Endothelial cell of hepatic sinusoid (primary cell): ENCODE results near the gene ZNF316.

Experiments used
- in situ Hi-C: cut with HindIII; loops from 2 replicates; pipeline ENCODE4 v1.10.0; 2017; ENCODE audit warnings: low sequenced_read_pairs

ZNF316 gene

GRCh38 chr7:6636741-6637543 lies at the start of gene ZNF316:
Gene ZNF316, plus strand, starts transcription at chr7:6637318. Its CDS starts 5,092 bp downstream, at chr7:6642410.
- in situ Hi-C loops: no loop called here

DNA sequence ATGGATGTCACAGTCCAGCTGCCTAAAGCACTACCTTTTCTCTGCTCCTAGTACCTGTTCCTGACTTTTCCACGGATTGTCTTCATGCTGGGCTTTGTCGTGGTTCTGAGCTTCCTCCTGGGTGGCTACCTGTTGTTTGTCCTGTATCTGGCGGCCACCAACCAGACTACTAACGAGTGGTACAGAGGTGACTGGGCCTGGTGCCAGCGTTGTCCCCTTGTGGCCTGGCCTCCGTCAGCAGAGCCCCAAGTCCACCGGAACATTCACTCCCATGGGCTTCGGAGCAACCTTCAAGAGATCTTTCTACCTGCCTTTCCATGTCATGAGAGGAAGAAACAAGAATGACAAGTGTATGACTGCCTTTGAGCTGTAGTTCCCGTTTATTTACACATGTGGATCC lies 48.6 kb upstream of the ZNF316 start:
- in situ Hi-C loops: no loop called here

GRCh38 chr7:6589151-6589828 lies 47.8 kb upstream of the ZNF316 start:
- in situ Hi-C loops: no loop called here

DNA sequence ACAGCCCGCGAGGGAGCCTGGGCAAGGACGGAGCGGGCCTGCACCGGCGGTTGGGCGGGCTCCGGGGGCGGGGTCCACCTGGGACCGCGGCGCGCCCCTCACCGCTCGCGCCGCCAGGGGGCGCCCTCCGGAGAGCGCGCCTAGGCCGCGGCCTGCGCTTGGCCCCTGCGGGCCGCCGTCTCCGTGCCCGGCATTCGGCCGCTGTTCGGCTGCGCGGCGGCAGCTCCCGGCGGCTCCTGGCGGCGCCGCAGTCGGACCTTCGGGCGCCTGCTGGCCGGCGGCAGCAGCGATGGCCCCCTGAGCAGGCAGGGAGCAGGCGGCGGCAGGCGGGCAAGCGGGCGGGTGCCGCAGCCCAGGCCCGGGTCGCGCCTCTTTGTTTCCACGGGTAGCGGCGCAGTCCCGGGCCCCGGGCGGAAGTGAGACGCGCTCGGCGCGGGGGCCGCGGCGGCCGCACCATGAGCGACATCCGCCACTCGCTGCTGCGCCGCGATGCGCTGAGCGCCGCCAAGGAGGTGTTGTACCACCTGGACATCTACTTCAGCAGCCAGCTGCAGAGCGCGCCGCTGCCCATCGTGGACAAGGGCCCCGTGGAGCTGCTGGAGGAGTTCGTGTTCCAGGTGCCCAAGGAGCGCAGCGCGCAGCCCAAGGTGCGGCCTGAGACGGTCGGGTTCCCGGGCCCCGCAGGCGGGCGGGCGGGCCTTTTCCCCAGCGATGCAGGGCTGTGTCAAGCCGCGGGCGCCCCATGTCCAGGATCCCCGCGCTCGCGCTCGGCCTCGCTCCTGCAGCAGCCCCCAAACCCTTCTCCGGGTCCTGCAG lies 47.1 kb upstream of the ZNF316 start, which contains the start of gene INTS15:
Gene INTS15, plus strand, starts transcription at position 193 of the 816 bp plus-strand sequence. Its CDS starts 263 bp downstream, at position 456.
- in situ Hi-C loops: loop anchor here (5.0 kb wide), 1 partner anchor 42 kb away; no protein-coding TSS in a partner anchor

DNA sequence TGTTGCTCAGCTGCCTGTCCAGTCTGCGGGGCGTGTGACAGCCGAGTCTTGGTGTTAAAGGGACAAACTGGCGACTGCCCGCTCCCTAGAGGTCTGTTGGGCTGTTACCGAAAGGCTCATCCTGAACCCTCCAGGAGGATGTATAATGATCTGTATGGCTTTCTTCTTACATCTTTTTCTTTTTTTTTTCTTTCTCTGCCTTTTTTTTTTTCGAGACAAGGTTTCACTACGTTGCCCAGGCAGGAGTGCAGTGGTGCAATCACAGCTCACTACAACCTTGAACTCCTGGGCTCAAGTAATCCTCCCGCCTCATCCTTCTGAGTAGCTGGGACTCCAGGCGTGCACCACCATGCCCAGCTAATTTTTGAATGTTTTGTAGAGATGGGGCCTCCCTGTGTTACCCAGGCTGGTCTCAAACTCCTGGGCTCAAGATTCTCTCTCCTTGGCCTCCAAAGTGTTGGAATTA lies 46.4 kb upstream of the ZNF316 start:
- in situ Hi-C loops: loop anchor here (5.0 kb wide), 1 partner anchor 42 kb away; no protein-coding TSS in a partner anchor

DNA sequence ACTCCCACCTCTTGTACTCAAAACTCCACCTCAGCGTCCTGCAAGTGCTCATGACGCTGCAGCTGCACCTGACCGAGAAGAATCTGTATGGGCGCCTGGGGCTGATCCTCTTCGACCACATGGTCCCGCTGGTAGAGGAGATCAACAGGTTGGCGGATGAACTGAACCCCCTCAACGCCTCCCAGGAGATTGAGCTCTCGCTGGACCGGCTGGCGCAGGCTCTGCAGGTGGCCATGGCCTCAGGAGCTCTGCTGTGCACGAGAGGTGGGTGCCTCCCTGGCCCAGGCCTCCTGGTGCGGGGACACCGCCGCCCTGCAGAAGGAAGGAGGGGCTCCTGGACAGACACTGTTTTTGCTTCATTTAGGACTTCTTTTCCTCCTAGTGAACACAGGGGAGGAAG lies 37.0 kb upstream of the ZNF316 start:
- in situ Hi-C loops: no loop called here

DNA sequence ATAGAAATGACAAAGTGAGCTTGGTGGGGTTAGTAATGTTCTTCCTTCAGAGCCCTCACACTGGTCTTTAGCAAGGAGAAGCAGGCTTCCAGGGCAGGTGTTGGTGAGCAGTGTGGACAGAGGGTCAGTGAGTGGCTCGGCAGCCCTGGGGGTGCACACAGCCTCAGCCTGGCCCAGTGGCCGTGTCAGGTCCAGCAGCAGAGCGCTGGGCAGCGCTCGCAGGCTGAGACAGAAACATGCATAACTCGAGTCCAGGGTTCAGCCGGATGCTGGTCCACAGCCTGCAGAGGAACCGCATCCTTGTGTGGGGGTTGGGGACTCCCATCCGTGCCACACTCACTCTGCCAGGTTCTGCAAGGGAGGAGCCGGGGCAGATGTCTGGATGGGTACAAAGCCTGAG lies 32.7 kb upstream of the ZNF316 start:
- in situ Hi-C loops: no loop called here

DNA sequence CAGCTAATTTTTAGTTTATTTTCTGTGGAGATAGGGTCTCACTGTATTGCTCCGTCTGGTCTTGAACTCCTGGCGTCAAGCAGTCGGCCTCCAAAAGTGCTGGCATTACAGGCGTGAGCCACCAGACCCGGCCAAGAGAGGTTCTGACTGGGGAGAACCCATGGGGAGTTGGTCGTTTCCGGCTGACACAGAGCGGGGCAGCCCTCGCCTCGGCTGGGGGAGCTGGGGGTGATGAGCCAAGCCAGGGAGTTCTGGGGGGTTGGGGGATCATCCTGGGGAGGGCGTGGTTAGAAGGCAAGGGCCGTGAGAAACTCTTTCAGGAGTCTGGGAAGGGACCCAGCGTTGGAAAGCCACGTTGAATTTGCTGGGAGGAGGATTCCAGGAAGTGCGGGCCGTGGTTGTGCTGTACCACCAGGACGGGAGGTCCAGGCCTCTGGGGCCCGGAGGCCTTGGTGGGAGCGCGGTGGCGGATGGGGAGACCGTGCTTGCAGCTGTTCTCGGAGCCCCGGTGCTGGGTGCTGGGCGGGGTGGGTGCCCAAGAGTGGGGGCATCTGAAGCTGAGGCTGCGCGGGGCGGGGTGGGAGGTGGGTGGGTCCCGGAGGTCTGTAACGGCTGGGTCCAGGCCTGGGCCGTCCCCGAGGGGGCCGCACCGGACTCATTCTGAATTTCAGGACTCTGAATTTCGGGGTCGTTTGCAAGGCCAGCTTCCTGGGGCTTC lies 30.1 kb upstream of the ZNF316 start:
- in situ Hi-C loops: loop anchor here (5.0 kb wide), 1 partner anchor 60 kb away; no protein-coding TSS in a partner anchor

GRCh38 chr7:6607651-6608051 lies 29.5 kb upstream of the ZNF316 start:
- in situ Hi-C loops: loop anchor here (5.0 kb wide), 1 partner anchor 60 kb away; no protein-coding TSS in a partner anchor

DNA sequence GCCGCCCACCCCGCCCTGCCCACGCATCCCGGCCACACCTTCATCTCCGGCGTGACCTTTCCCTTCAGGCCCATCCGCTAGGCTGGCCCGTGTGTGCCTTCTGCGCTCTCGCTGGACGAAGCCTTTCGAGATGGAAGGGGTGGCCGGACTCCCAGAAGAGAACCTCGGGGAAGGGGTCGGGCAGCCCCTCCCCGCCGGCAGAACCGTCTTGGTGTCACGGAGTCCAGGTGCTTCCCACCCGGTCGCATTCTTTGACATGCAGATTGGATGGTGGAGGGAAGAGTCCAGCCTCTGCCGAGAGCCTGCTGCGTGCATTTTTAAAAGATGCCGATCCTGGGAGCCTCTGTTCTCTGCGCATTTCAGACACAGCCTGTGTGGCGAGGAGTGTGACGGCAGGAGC lies 29.0 kb upstream of the ZNF316 start:
- in situ Hi-C loops: loop anchor here (5.0 kb wide), 1 partner anchor 61 kb away; no protein-coding TSS in a partner anchor

DNA sequence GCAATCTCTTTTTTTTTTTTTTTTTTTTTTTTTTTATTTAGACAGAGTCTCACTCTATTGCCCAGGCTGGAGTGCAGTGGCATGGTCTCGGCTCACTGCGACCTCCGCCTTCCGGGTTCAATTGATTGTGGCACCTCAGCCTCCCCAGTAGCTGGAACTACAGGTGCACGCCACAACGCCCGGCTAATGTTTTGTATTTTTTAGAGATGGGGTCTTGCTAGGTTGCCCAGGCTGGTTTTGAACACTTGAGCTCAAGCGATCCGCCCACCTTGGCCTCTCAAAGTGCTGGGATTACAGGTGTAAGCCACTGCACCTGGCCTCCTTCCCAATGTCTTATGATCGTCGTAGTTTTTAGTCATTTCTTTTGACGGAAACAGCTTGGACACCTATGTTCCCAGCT lies 28.3 kb upstream of the ZNF316 start:
- in situ Hi-C loops: loop anchor here (5.0 kb wide), 1 partner anchor 61 kb away; no protein-coding TSS in a partner anchor

DNA sequence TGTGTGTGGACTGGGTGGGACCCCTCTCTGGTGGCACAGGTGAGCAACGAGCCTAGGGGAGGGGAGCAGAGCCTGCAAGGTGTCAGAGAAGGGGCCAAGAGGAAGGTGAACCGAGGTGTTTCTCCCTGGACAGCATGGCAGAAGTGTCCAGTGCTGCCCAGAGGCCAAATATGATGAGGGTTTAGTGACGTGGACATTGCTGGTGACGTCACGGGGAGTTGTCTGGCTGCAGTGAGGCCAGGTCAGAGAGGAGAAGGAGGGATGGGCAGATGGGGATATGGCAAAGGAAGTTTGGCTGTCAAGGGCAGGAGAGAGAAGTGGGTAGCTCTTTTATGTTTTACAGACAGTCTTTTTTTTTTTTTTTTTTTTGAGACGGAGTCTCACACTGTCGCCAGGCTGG lies 24.3 kb upstream of the ZNF316 start:
- in situ Hi-C loops: no loop called here

- in situ Hi-C loops: no loop called here
Observed at GRCh38 chr7:6613706-6614105, 23.4 kb upstream of the ZNF316 start.

DNA sequence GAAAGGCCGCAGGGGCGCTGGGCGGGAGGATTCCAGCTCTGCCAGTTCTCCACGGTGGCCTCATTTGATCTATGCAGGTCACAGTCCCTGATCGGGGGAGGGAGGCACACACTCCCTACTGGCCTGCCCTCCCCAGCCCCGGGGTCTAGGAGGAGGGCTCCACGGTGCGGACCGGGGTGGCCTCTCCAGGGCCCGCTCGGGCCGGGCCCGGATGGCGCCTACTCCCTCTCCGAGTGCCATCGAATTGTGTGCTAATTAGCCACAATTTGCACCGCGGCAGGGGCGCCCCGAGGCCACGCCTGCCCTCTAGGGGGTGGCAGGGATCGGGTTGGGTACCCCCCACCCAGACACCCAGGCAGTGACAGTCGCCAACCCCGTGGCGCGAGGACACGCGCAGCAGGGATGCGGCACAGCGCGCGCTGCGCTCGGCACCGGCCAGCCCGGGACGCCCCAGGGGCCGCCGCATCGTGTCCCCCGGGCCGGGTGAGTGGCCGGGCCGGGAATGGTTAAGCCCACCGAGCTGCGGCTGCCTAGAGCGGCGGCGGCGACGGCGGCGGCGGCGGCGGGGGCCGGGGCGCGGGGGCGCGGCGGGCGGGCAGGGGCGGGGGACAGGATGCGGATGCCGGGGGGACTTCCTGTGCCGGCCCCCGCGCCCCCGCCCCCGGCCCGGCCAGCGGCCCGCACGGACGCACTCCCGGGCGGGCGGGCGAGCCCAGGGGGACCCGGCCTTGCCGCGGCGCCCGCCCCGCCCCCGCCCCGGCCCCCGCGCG lies 22.0 kb upstream of the ZNF316 start, which contains the start of gene ZNF853:
Gene ZNF853, plus strand, starts transcription at position 658 of the 770 bp plus-strand sequence. CDS start 565 bp downstream, outside the sequence.
- in situ Hi-C loops: no loop called here

- in situ Hi-C loops: no loop called here
Observed at GRCh38 chr7:6615723-6616555, 21.2 kb upstream of the ZNF316 start.

DNA sequence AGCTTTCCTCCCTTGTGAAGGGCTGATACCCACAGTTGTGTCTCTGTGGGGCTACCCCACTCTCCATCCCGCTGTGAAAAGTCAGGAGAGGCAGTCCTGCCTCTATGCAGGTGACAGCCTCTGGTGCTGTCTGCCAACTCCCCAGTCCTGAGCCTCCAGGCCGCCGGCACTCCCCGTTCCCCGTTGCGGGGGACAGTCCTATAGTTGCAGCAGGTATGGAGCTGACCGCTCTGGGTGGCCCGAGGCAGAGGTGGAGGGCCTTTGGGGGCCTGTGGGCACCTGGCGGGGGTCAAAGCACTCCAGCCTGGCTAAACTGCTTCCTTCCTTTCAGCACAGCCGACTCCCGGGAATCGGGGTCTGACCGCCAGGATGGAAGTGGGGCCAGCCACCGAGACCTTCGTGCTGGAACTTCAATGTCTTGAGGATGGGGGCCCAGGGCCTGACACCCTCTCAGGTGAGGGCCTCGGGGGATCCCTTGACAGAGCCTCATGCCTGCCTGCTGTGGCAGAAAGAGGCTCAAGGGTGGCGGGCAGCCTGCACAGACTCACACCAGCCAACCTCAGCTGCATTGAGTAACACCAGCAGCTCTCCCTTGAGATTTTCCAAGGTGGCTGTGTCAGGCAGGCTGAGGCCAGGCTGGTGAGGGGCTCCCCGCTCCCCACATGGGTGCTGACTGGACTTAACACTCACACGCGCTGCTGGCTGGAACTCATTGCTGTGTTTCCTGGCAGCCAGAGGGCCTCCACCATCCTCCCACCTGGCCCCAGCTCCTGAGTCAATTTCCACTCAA lies 20.1 kb upstream of the ZNF316 start:
- in situ Hi-C loops: no loop called here

DNA sequence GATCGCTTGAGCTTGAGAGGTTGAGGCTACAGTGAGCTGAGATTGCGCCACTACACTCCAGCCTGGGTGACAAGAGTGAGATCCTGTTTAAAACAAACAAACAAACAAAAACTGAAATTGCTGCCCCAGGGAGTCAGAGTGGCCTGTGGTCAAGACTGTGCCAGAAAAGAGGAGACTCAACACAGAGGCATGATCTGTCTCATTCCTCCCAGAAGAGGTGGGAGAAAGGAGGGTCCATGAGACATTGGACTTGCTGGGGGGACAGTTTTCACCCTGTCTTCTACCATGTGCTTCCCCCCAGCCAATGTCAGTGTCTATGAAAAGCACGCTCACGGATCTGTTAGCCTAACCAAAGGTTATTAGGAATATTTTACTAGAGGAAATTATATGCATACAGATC lies 18.5 kb upstream of the ZNF316 start:
- in situ Hi-C loops: no loop called here

DNA sequence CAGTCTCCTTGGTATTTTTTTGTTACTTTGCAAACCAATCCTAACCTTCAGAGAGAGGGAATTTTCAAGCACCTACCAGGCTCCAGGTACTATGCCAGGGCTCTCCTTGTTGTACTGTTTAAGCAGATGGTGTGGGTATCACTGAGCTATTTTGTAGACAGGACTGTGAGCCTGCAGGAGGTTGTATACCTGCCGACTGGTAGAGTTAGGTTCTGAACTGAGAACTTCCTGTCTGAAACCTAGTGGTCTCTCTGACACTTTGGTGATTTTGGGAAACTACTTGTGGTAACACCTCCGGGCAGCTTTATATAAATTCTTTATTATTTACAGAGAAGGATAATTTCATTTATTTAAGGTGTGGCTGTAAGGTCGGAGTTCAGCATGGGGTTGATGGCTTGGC lies 17.2 kb upstream of the ZNF316 start:
- in situ Hi-C loops: no loop called here
